SH-SY5Y (cell line): ENCODE results near the gene NKAIN2.

ENCODE experiments used
- GATA2 ChIP-seq: IDR thresholded peaks from 2 replicates; pipeline ENCODE4 v1.6.1; 2011; ENCODE audit warnings: mild to moderate bottlenecking, low read depth, low read length
- GATA3 ChIP-seq: IDR thresholded peaks from 2 replicates; pipeline ENCODE4 v1.6.1; 2011; ENCODE audit warnings: low read depth, mild to moderate bottlenecking, low read length, moderate library complexity

DNA sequence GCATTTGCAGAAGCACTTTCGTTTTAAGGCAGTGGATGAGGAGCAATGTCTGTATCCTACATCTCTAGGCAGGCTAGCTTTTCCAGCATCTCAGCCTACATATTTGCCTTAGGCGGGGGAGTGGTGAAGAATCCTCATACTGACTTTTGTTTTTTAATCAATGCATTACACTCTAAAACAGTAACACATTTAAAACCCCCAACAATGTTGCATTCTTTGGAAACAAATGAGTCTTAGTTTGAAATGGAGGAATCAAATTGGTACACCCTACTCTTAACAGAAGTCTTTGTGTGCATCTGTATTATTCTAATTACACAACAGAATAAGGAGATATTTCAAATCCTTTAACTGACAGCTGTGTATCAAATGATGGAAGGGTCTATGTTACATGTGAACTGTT lies 9.0 kb downstream of the NKAIN2 start:
- TF ChIP-seq GATA2 (no peak), GATA3 (no peak)
